HG03460 (cell line): ENCODE results near the gene CBY3.
"Not testable (repeated sequence)": the region's sequence is repeated elsewhere in the genome, so short reads cannot be mapped to it uniquely, and the experiment has no call there.

ENCODE experiments used
- ATAC-seq: cut with Tn5 transposase; IDR thresholded peaks from one replicate; pipeline ENCODE4 v1.9.1; 2021; ENCODE audit not compliant: unreplicated experiment

The CBY3 gene

DNA sequence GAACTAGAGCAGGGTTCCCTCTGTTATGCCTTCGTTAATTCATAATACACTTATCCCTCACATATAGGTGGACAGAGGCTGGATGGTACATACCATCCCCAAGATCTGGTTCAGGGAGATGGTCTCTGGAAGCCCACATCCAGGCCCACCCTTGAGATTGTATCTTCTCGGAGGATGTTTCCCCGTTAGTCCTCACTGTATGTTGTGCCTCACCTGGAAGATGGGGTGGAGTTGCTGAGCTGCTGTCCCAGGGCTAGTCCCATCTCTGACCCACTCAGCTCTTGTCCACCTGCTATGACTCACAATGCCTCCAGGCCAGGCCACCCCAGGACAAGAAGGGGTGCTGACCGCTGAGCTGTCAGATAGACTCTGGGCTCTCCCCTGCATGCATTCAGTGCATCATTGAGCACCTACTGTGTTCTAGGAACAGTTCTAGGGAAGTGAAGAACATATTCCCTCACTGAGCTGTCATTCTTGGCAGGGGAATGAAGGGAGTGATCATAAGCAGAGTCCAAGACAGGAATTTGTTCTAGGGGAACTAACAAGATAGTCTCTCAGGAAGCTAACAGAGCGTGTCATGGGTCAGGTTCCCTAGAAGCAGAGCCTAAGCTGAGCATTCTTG is at the start of gene CBY3:
CBY3 (minus strand) TSS at position 255 of the 622 bp plus-strand sequence; CDS start at position 139, 116 bp downstream.
- ATAC-seq, result no peak

- no peak for ATAC-seq
Measured at GRCh38 chr5:179730356-179730755, 49.5 kb upstream of the CBY3 start.

GRCh38 chr5:179729727-179730126 is 48.9 kb upstream of the CBY3 start:
- no peak for ATAC-seq

- ATAC-seq, result no peak
Measured at GRCh38 chr5:179729303-179729702, 48.5 kb upstream of the CBY3 start.

GRCh38 chr5:179727106-179727505 is 46.3 kb upstream of the CBY3 start:
- no peak for ATAC-seq

DNA sequence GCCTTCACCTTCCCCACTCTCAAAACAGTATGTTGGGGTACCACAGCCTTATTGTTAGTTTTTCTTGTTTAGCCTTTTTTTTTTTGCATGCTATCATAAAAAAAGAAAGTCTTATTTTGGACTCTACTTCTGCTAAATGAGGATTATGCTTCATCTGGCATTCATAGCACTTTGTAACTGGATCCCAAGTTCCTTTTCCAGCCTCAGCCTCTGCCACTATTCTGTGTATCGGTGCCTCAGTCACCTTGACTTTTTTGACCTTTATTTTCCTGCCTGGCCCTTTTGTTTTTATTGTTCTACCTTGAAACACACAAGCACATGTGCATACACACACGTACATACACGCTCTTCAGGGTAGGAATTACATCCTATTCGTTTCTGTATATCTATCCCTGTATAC is 43.3 kb upstream of the CBY3 start:
- ATAC-seq, result no peak

DNA sequence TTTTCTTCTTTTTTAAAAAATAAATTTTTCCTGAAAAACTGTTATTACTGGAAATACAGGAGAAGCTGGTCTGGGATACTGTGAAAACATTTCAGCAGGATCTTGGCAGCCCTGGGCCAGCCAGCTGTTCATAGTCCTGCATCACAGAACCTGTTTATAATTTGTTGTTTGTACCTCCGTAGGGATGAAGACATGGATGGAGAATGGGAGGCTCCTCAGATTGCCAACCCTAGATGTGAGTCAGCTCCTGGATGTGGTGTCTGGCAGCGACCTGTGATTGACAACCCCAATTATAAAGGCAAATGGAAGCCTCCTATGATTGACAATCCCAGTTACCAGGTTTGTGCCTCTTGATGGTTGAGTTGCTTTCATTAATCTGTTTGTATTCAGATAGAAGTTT is 39.4 kb upstream of the CBY3 start:
- ATAC-seq, result no peak

- ATAC-seq, result no peak
Measured at GRCh38 chr5:179716286-179716685, 35.5 kb upstream of the CBY3 start.

DNA sequence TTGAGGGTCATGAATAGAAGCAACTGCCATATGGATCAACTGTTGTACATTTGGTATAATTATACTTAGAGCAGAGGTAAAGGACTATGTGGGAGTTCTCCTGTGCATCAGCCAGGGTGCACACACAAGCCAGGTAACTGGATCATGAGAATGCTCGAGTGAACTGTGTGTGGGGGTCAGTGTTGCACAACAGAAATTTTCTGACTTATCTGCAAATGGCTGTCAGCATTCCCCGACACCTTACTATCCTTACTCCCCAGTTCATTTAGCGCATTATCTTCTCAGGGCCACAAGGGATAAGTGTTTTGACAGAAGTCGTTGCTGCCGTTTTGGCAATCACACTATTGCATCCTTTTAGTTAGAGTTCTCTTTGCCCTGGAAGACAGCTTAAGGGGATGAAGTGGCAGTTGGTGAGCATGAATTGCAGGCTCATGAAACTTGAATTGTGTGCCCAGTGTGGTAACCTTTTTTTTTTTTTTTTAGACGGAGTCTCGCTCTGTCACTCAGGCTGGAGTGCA is 19.6 kb upstream of the CBY3 start:
- no peak for ATAC-seq

DNA sequence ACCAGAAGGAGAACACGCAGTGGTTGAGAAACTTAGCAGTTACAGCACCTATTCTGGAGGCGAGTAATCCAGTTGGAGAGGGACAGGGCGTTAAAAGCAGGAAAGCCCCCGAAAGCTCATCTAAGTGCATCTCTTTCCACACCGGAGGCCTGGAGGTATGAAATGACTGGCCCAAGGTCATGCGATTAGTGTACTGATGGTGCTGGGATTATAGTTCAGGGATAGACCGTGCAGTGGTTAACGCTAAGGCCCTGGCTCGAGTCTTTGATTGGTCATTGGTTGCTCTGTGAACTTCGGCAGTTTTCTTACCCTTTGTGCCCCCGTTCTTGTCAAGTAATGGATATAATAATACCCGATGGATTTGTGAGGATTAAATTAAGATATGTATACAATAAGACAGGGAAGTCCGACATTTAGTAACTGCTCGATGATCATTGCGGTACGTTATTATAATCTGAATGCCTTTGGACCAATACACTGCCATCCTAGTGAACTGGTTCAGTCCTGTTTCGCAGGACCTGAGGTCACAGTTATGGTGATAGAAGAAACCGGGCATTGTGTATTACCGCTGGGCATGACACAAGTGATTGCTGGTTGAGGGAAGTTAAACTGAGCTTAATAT is 18.9 kb upstream of the CBY3 start:
- no peak for ATAC-seq

DNA sequence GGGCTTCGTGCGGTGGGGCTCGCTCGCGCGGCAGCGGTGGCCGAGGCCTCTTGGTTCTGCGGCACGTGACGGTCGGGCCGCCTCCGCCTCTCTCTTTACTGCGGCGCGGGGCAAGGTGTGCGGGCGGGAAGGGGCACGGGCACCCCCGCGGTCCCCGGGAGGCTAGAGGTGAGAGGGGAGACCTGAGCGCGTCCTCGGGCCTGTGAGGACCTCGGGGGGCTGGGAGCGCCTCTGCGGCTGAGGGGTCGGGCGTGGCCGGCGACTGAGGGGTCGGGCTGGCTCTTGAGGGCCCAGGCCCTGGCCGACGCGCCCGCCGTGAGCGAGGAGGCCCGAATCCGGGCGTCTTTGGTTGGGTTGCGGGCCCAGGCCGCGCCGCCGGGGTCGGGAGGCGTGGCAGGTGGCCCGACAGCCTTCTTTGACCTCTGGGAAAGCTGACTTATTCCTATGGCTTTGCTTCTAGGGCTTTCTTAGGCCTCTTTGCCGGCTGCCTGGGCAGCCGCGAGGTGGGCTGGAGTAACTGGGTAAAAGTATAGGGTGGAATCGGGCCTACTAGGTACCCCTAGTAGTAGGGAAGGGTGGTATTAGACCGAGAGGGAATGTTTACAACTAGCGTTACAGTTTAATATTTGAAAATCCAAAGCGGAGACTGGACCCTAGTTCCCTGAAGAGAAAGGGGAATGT is 18.2 kb upstream of the CBY3 start, which contains the start of gene CANX:
CANX (plus strand) TSS at position 33 of the 681 bp plus-strand sequence. CDS start 6,715 bp downstream, outside the sequence.
- ATAC-seq, result peak; percentile 11

- peak; percentile 88 for ATAC-seq
Measured at GRCh38 chr5:179697993-179698934, 17.4 kb upstream of the CBY3 start.

DNA sequence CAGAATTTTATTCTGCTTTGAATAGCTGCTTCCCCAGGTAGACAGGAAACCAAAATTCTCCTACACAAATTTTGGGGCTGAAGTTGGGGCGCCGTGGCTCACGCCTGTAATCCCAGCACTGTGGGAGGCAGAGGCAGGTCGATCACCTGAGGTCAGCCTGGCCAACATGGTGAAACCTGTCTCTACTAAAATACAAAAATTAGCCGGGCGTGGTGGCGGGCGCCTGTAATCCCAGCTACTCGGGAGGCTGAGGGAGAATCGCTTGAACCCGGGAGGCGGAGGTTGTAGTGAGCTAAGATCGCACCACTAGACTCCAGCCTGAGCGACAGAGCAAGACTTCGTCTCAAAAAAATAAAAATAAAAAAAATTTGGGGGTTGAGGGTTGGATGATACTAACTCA is 16.7 kb upstream of the CBY3 start:
- not testable (repeated sequence) for ATAC-seq

DNA sequence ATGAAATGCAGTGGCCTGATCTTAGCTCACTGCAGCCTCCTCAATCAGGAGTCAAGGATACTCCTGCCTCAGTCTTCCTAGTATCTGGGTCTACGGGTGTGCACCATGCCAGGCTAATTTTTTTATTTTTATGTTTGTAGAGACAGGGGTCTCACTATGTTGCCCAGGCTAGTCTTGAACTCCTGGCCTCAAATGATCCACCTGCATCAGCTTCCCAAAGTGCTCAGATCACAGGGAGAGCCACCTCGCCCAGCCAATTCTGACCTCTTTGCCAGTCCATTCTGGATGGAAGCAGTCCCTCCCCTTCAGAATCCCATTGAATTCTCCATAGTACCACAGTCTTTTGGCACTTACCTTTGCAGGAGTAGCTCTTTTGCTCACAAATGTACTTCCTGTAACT is 16.3 kb upstream of the CBY3 start:
- ATAC-seq, result no peak

- ATAC-seq, result no peak
Measured at GRCh38 chr5:179696603-179697002, 15.8 kb upstream of the CBY3 start.

DNA sequence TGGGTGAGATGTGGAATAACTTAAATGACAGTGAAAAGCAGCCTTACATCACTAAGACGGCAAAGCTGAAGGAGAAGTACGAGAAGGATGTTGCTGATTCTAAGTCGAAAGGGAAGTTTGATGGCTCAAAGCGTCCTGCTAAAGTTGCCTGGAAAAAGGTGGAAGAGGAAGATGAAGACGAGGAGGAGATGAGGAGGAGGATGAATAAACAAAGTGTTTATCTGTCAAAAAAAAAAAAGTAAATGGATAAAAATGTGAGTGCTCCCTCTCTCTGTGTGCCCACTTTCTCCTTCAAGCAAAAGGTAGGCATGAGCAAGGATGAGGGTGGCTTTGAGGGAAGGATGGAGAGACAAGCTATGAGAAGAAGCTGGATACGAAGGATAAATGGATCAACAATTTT is 13.7 kb upstream of the CBY3 start:
- ATAC-seq, result no peak

DNA sequence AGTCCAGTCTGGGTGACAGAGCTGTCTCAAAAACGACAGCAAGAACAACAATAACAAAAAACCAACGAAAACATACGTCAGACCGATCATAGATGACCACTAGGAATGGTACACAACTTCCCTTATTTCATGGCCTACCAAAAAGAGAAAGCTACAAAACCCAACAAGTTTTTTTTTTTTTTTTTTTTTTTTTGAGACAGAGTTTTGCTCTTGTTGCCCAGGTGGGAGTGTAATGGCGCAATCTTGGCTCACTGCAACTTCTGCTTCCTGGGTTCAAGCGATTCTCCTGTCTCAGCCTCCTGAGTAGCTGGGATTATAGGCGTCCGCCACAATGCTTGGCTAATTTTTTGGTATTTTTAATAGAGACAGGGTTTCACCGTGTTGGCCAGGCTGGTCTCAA is 8.4 kb upstream of the CBY3 start:
- ATAC-seq, result not testable (repeated sequence)

DNA sequence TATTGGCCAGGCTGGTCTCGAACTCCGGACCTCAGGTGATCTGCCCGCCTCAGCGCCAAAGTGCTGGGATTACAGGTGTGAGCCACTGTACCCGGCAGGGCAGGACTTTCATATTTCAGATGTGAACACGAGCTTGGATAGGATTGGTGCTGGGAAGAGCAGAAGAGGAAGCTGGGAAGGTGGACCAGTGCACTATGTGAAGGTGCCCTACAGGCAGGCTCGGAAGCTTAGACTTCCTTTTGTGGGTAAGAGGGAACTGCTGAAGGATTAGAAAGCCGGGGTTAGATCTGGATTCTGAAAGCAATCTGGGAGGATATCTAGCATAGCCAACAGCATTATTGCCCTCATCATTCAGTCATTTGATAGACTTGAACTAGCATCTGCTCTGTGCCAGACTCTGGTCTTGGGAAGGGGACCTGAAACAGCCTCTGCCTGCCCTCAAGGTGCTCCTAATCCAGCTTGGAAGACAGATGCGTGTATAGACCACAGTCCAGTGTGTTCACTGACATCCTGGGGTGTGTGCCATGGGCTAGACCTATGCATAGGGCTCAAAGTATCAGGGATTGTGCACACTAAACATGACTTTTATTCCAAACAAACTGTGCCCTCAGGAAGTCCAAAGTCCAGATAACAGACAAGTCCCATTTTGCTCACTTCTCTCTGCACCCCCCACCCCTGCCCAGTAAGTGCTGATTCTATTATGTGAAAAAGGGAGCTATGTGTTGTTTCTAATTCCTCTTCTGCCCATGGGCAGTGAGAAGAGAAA is 637 bp downstream of the CBY3 start:
- ATAC-seq, result no peak

DNA sequence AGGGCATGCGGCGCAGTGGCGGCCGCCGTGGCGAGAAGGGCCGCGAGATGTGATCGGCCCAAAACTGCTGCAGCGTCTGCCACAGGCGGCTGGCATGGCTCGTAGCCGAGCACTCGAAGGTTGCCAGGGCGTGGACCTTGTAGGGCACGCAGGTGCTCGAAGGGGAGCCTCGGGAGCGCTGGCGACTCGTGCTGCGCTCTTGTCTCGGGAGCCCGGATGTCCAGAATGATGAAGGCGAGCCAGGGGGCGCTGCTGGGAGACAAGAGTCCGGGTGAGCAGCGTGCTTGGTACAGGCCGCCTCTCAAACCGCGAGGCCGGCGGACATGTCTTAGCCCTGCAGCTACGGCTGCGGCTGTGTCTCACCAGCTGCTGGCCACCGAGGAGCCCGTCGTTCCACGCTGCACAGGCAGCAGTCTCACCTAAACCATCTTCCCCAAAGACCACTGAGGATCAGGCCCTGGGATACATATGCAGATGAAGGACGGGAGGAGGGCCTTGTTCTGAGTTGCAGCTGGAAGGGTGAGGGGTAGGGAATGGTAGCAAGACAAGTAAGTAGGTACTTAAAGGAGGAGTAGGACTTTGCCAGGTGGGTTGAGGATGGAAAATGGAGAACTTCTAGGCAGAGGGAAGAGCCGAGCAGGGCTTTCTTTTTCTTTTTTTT is 1.7 kb downstream of the CBY3 start:
- ATAC-seq, result peak; percentile 51
